Measurements from ENCODE around the gene EIF4G3. TPM values are rescaled to one million over a fixed set of nuclear protein-coding genes. Genes with fewer than 3 reads are reported as not detected.
A peak's percentile ranks its signal among the peaks of the same experiment; 100 is the strongest.

EIF4G3 gene
- total RNA-seq, 1 experiment from 2014 or later, result 87.6 TPM

GRCh38 chr1:20786253-20787028 lies 390.3 kb downstream of the EIF4G3 start:
- ChIA-PET CTCF (interaction anchor here (0.6 to 2.3 kb wide), 7 partner anchors 18 to 553 kb away, joined by 3 to 8 read pairs (median 3); no protein-coding TSS in a partner anchor), POLR2A (interaction anchor here (0.6 to 4.3 kb wide), 53 partner anchors 10 to 1067 kb away, joined by 3 to 30 read pairs (median 4); partner anchors contain the start of gene DDOST)
- peak overlapping the region; percentile 95 for H3K4me3 Mint-ChIP-seq (ENCODE audit: unreplicated experiment)
- TF ChIP-seq, protein P1, sequence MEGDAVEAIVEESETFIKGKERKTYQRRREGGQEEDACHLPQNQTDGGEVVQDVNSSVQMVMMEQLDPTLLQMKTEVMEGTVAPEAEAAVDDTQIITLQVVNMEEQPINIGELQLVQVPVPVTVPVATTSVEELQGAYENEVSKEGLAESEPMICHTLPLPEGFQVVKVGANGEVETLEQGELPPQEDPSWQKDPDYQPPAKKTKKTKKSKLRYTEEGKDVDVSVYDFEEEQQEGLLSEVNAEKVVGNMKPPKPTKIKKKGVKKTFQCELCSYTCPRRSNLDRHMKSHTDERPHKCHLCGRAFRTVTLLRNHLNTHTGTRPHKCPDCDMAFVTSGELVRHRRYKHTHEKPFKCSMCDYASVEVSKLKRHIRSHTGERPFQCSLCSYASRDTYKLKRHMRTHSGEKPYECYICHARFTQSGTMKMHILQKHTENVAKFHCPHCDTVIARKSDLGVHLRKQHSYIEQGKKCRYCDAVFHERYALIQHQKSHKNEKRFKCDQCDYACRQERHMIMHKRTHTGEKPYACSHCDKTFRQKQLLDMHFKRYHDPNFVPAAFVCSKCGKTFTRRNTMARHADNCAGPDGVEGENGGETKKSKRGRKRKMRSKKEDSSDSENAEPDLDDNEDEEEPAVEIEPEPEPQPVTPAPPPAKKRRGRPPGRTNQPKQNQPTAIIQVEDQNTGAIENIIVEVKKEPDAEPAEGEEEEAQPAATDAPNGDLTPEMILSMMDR (IDR thresholded peaks at IDR 0.05; ENCODE audit: unreplicated experiment), result no peak
- H3K9me3 Mint-ChIP-seq (ENCODE audit: unreplicated experiment), result no peaks in the 10 kb centered on the region
- intact Hi-C loops (cut with micrococcal nuclease), result loop anchor here (5.0 kb wide), 1 partner anchor 411 kb away; no protein-coding TSS in a partner anchor
- no peaks in the 10 kb centered on the region for H3K27me3 Mint-ChIP-seq (ENCODE audit: insufficient read depth, unreplicated experiment)
- peaks cover 10% of the 10 kb centered on the region for H3K4me1 Mint-ChIP-seq (ENCODE audit: insufficient read depth, unreplicated experiment)
- no TSS peak for BruUV-seq (replicated peaks)
- H3K27ac Mint-ChIP-seq (ENCODE audit: low read depth, unreplicated experiment), result peak overlapping the region; percentile 95
- peak; percentile 93 for DNase-seq (ENCODE audit: unreplicated experiment)
- H3K36me3 Mint-ChIP-seq (ENCODE audit: insufficient read depth, unreplicated experiment), result peaks cover 18% of the 10 kb centered on the region

DNA sequence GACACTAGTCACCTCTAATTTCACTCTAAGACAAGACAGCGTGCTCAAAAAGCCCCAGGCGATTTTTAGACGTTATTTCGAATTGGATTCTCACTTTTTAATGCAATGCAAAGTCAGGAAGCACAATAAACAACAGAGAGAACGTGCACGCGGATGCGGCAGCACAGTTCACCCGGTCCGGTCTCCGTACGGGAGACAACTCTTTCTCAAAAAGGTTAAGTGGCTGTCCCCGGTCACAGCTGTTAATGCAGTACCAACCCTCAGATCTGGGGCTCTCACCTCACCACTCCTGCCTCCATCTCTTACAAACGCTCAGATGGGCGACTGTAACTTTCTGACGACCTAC lies 390.8 kb downstream of the EIF4G3 start:
- no peaks in the 10 kb centered on the region for H3K27me3 Mint-ChIP-seq (ENCODE audit: insufficient read depth, unreplicated experiment)
- intact Hi-C loops (cut with micrococcal nuclease), result loop anchor here (5.0 kb wide), 1 partner anchor 411 kb away; no protein-coding TSS in a partner anchor
- H3K27ac Mint-ChIP-seq (ENCODE audit: low read depth, unreplicated experiment), result peak overlapping the region; percentile 95
- H3K4me1 Mint-ChIP-seq (ENCODE audit: insufficient read depth, unreplicated experiment), result peaks cover 15% of the 10 kb centered on the region
- no peak for DNase-seq (ENCODE audit: unreplicated experiment)
- TF ChIP-seq, protein P1 (IDR thresholded peaks at IDR 0.05; ENCODE audit: unreplicated experiment), result no peak
- BruUV-seq (replicated peaks), result no TSS peak
- H3K36me3 Mint-ChIP-seq (ENCODE audit: insufficient read depth, unreplicated experiment), result peaks cover 18% of the 10 kb centered on the region
- CTCF ChIA-PET, result interaction anchor here (0.6 to 2.3 kb wide), 7 partner anchors 11 to 553 kb away, joined by 3 to 8 read pairs (median 4); no protein-coding TSS in a partner anchor
- peak overlapping the region; percentile 95 for H3K4me3 Mint-ChIP-seq (ENCODE audit: unreplicated experiment)
- no peaks in the 10 kb centered on the region for H3K9me3 Mint-ChIP-seq (ENCODE audit: unreplicated experiment)
- POLR2A ChIA-PET, result interaction anchor here (0.6 to 4.3 kb wide), 34 partner anchors 9 to 560 kb away, joined by 3 to 30 read pairs (median 5); partner anchors contain the start of gene DDOST

DNA sequence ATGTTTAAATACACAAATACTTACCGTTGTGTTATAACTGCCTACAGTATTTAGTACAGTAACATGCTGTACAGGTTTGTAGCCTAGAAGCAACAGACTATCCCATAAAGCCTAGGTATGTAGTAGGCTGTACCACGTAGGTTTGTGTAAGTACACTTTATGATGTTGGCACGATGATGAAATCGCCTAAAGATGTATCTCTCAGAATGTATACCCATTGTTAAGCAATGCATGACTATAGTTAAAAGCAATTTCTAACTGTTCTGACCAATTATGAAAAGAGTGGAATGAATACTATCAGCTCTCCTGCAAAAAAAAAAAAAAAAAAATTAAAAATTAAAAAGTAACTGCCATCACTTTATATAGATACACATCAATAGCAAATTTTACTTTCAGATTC lies 401.0 kb downstream of the EIF4G3 start:
- TSS peak; percentile 6 for BruUV-seq (replicated peaks)
- no peaks in the 10 kb centered on the region for H3K9me3 Mint-ChIP-seq (ENCODE audit: unreplicated experiment)

GRCh38 chr1:20771780-20772179 lies 404.9 kb downstream of the EIF4G3 start:
- Mint-ChIP-seq H3K9me3 (ENCODE audit: unreplicated experiment) (no peaks in the 10 kb centered on the region), H3K36me3 (ENCODE audit: insufficient read depth, unreplicated experiment) (peaks cover 92% of the 10 kb centered on the region), H3K4me1 (ENCODE audit: insufficient read depth, unreplicated experiment) (peaks cover 9% of the 10 kb centered on the region), H3K27me3 (ENCODE audit: insufficient read depth, unreplicated experiment) (no peaks in the 10 kb centered on the region), H3K27ac (ENCODE audit: low read depth, unreplicated experiment) (peak overlapping the region; percentile 67), H3K4me3 (ENCODE audit: unreplicated experiment) (no peak overlapping the region)
- TF ChIP-seq, protein P1 (IDR thresholded peaks at IDR 0.05; ENCODE audit: unreplicated experiment), result no peak
- BruUV-seq (replicated peaks), result no TSS peak
- ChIA-PET CTCF (interaction anchor here (0.6 kb wide), 1 partner anchor 12 kb away, joined by 3 read pairs; no protein-coding TSS in a partner anchor), POLR2A (interaction anchor here (0.7 kb wide), 1 partner anchor 15 kb away, joined by 3 read pairs; no protein-coding TSS in a partner anchor)
- intact Hi-C loops (cut with micrococcal nuclease), result no loop called here
- DNase-seq (ENCODE audit: unreplicated experiment), result no peak

More for the DNA sequence above, 401.0 kb downstream of the EIF4G3 start:
- intact Hi-C loops (cut with micrococcal nuclease), result no loop called here
- Mint-ChIP-seq H3K4me1 (ENCODE audit: insufficient read depth, unreplicated experiment) (peaks cover 22% of the 10 kb centered on the region), H3K27me3 (ENCODE audit: insufficient read depth, unreplicated experiment) (no peaks in the 10 kb centered on the region), H3K4me3 (ENCODE audit: unreplicated experiment) (no peak overlapping the region), H3K36me3 (ENCODE audit: insufficient read depth, unreplicated experiment) (peaks cover 84% of the 10 kb centered on the region), H3K27ac (ENCODE audit: low read depth, unreplicated experiment) (no peak overlapping the region)
- ChIA-PET CTCF (no interaction called here), POLR2A (interaction anchor here (4.0 kb wide), 1 partner anchor 11 kb away, joined by 26 read pairs; the partner anchor contains the start of gene HP1BP3)
- TF ChIP-seq, protein P1 (IDR thresholded peaks at IDR 0.05; ENCODE audit: unreplicated experiment), result no peak
- DNase-seq (ENCODE audit: unreplicated experiment), result peak; percentile 21

All from MCF 10A (cell line).